Iris pigment epithelial cell (primary cell): ENCODE results near the gene BEST3.
A peak's percentile ranks its signal among the peaks of the same experiment; 100 is the strongest.
"Not testable (repeated sequence)": the region's sequence is repeated elsewhere in the genome, so short reads cannot be mapped to it uniquely, and the experiment has no call there.

ENCODE experiments used
- DNase-seq: peaks from one replicate; pipeline ENCODE4 v3.0.0-alpha.2; 2011; ENCODE audit warnings: low read depth

Gene BEST3

GRCh38 chr12:69648476-69648875, 50.6 kb downstream of the BEST3 start:
- DNase-seq = peak; percentile 91

DNA sequence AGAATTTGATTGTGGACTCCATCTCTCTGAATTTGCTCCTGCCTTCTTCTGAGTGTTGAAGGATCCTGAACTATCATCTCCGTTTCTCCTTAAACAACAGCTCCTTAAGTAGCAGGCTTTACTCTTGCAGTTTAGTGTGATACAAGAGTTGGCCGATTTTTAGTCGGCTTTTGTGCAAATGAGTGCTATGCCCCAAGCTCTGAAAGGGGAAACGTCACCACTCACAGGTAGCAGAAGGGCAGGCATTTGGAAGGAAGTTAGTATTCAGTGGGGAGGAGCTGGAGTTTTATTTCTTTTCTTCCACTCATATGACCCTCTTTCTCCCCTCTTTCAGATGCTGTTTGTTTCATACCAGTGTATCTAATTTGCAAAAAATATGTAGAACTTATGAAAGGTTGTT, 51.9 kb downstream of the BEST3 start:
- no peak for DNase-seq

- DNase-seq = peak; percentile 38
These were observed 54.1 kb downstream of the BEST3 start for GRCh38 chr12:69645031-69645430.

- DNase-seq = no peak
These were observed 54.6 kb downstream of the BEST3 start for GRCh38 chr12:69644511-69644910.

DNA sequence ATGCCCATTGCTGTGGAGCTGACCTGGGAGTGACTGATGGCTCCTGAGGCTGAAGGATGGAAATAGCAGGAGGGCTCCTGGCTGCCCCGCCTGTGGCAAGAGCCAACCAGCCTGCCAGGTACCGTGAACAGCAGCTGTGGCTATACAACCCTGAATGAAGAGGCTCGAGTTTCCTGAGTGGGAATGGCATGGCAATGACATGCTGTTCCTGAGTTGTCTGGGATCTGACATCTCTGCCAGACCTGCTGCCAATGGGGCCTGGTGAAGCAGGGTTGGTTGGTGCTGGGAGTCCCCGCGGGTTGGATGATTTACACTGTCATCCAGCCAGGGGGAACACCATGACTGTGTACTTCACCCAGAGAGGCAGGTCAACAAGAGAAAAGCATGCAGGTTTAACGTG, 56.6 kb downstream of the BEST3 start:
- DNase-seq = no peak

GRCh38 chr12:69641546-69641945, 57.6 kb downstream of the BEST3 start:
- no peak for DNase-seq

GRCh38 chr12:69639400-69640016, 59.6 kb downstream of the BEST3 start:
- DNase-seq = peak; percentile 73

DNA sequence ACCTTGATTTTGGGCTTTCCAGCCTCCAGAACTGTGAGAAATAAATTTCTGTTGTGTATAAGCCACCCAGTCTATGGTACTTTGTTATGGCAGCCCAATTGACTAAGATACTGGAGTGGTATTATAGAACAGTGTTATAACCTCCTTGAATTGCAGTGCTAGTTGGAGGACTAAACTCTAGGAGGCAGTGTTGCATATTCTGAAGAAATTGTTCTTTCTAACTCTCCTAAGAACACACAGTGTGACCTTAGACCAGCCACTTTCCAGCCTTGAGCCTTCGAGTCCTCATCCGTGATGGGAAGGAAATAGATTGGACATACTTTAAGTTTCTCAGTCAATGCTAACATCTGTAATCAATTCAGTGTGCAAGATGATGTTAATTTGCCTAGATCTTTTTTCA, 66.0 kb downstream of the BEST3 start:
- no peak for DNase-seq

DNA sequence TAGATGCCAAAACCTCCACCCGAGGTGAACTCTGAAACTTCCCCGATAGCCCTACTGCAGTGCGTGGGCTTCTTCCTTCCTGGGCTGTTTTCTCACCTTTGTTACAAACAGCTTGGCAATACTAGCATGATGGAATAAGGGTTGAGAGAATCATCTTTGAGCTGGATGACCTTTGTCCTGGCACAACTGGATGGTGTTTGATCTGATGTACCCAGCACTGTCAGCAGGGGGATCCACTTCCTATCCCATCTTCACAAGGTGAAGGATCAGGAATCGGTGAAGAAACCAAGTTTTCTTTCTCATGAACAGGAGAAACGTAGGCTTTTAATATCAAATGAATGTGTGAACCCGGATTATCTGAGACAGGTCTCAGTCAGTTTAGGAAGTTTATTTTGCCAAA, 68.9 kb downstream of the BEST3 start:
- no peak for DNase-seq

GRCh38 chr12:69627501-69627900, 71.6 kb downstream of the BEST3 start:
- DNase-seq = no peak

GRCh38 chr12:69623970-69624369, 75.1 kb downstream of the BEST3 start:
- no peak for DNase-seq

- DNase-seq = no peak
These were observed 77.6 kb downstream of the BEST3 start for GRCh38 chr12:69621551-69621950.

GRCh38 chr12:69620921-69621320, 78.2 kb downstream of the BEST3 start:
- DNase-seq = peak; percentile 16

- no peak for DNase-seq
These were observed 79.0 kb downstream of the BEST3 start for GRCh38 chr12:69620077-69620476.

GRCh38 chr12:69619050-69619449, 80.1 kb downstream of the BEST3 start:
- no peak for DNase-seq

DNA sequence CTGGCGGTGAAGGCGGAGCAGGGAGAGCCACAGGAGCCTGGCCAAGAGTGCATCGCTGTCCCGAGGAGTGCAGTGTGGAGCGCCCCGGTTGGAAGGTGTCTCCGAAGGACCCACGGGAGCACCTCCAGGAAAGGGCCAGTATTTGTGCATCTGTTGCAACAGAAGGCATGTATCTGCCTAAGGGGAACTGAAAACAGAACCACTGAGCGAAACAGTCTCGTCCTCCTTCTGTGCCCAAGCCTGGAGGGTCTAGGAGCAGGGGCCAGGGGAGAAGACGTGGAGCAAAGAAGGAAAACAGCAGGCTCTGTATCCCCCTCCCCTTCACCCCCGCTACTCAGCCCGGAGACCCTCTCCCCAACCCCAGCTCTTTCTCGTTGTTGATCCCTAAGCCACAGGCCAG, 83.1 kb downstream of the BEST3 start:
- no peak for DNase-seq

DNA sequence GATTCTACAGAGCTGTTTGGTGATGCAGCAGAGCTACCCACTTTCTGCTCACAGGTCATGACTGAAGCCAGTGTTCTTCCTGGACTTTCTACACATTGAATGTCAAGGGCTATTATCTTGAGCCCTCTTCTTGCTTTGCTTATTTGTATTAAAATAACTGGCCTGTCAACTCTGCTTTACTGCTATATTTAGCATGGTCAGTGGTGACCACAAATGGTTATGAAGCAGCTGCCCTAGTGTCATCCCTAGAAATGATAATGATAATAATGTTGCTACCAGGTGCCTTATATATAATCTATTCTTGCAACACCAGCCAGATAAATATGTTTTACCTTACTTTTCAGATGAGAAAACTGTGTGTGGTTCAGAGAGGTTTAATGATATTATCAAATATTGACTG, 85.8 kb downstream of the BEST3 start:
- no peak for DNase-seq

DNA sequence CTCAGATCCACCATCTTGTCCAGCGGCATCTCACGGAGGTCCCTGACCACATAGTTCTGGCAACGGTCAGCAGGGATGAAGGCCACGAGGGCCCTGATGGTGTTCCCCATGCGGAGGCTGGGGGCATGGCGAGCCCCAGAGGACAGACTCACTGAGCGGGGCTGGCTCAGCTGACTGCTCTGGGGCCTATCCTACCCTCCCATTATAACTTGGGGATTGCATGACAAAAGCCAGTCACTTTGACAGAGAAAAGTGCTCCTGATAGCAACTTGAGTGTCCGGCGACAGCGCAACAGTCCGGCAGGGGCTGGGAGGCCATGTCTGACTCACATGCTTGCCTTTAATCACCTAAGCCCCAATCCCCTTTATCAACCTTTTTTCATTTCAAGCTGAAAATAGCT, 88.4 kb downstream of the BEST3 start, which contains the start of gene LRRC10:
TSS of gene LRRC10 (minus strand) at position 179 of the 400 bp plus-strand sequence. CDS start at position 110, 69 bp downstream.
- DNase-seq = no peak

GRCh38 chr12:69610126-69610525, 89.0 kb downstream of the BEST3 start:
- no peak for DNase-seq

DNA sequence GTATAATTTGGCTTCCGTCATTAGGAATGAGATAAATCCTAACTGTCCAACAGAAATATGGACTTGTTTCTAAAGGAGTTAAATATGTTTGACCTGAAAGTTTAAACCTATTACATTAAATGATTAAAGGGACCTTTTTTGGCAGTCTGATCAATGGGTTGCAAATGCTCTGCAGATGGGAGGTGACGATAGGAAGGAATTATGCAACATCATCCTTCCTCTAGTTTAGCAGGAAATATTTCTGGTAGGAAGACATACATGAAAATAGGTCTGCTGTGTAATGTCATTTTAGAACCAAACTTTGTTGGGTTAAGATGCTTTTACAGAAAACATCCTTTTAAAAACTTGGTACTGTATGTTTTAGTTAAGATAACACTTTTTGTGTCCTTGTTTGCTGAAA, 91.0 kb downstream of the BEST3 start:
- peak; percentile 12 for DNase-seq

GRCh38 chr12:69604275-69604674, 94.8 kb downstream of the BEST3 start:
- DNase-seq = not testable (repeated sequence)
